Neural cell (in vitro differentiated cells): Measurements from ENCODE around the gene CDK9. TPM values are rescaled to one million over a fixed set of nuclear protein-coding genes. Genes with fewer than 3 reads are reported as not detected.

ENCODE experiments used
- H2AFZ ChIP-seq: fragments of 200-600, 300-800 bp; sonication (generic), shearing (Covaris generic); 2 replicates; pipeline ENCODE4 v1.6.0; 2014; ENCODE audit warnings: low read depth, mild to moderate bottlenecking, antibody characterized with exemption, low read length, moderate library complexity
- H3F3A ChIP-seq: fragments of 200-600 bp; shearing (Covaris generic); 2 replicates; pipeline ENCODE4 v1.6.1; 2016; ENCODE audit warnings: mild to moderate bottlenecking, moderate library complexity, mixed read lengths, antibody characterized with exemption, low read length; ENCODE audit not compliant: insufficient read depth, poor library complexity, severe bottlenecking
- H3K27ac ChIP-seq: fragments of 200-600, 300-800 bp; sonication (generic), shearing (Covaris generic); 2 replicates; pipeline ENCODE4 v1.5.1; 2014; ENCODE audit warnings: mild to moderate bottlenecking, low read length, moderate library complexity
- H3K27me3 ChIP-seq: fragments of 300-800, 200-600 bp; sonication (generic), shearing (Covaris generic); 2 replicates; pipeline ENCODE4 v1.6.0; 2014; ENCODE audit warnings: mild to moderate bottlenecking, low read depth, low read length, moderate library complexity; ENCODE audit not compliant: insufficient read depth
- H3K36me3 ChIP-seq: fragments of 300-800, 200-600 bp; sonication (generic), shearing (Covaris generic); 2 replicates; pipeline ENCODE4 v1.5.1; 2014; ENCODE audit warnings: mild to moderate bottlenecking, antibody characterized with exemption, low read length, moderate library complexity; ENCODE audit not compliant: insufficient read depth
- H3K4me2 ChIP-seq: fragments of 300-800, 200-600 bp; sonication (generic), shearing (Covaris generic); 2 replicates; pipeline ENCODE4 v1.6.0; 2014; ENCODE audit warnings: mild to moderate bottlenecking, low read length
- H3K4me3 ChIP-seq: fragments of 300-800, 200-600 bp; sonication (generic), shearing (Covaris generic); 2 replicates; pipeline ENCODE4 v1.5.1; 2014; ENCODE audit warnings: mild to moderate bottlenecking, low read length, moderate library complexity
- H3K79me2 ChIP-seq: fragments of 200-600 bp; shearing (Covaris generic); replicated peaks from 2 replicates; pipeline ENCODE4 v1.6.0; 2014; ENCODE audit warnings: mild to moderate bottlenecking, low read length, moderate library complexity; ENCODE audit not compliant: insufficient read depth
- H3K9ac ChIP-seq: fragments of 300-800, 200-600 bp; sonication (generic), shearing (Covaris generic); 2 replicates; pipeline ENCODE4 v1.6.1; 2016; ENCODE audit warnings: mild to moderate bottlenecking, low read length, mixed read lengths
- H3K9me2 ChIP-seq: fragments of 200-600 bp; shearing (Covaris generic); 2 replicates; pipeline ENCODE4 v1.6.1; 2016; ENCODE audit warnings: mild to moderate bottlenecking, low read length, mixed read lengths; ENCODE audit not compliant: insufficient read depth
- H3K9me3 ChIP-seq: fragments of 200-600, 300-800 bp; sonication (generic), shearing (Covaris generic); 2 replicates; pipeline ENCODE4 v1.6.1; 2016; ENCODE audit warnings: mild to moderate bottlenecking, mixed run types, low read length, moderate library complexity, mixed read lengths
- H4K20me1 ChIP-seq: fragments of 200-600 bp; shearing (Covaris generic); 2 replicates; pipeline ENCODE4 v1.6.1; 2016; ENCODE audit warnings: mild to moderate bottlenecking, mixed run types; ENCODE audit not compliant: insufficient read depth
- EP300 ChIP-seq: fragments of 450-650 bp; conservative IDR thresholded peaks from 2 replicates; pipeline ENCODE4 v1.6.1; 2014; ENCODE audit warnings: antibody characterized with exemption, mild to moderate bottlenecking, moderate library complexity; ENCODE audit not compliant: poor library complexity, severe bottlenecking
- EZH2 ChIP-seq: fragments of 200-600, 300-800 bp; shearing (Covaris generic), sonication (generic); IDR thresholded peaks from 2 replicates; pipeline ENCODE4 v1.6.1; 2014; ENCODE audit warnings: antibody characterized with exemption, low read length, borderline replicate concordance, mild to moderate bottlenecking; ENCODE audit not compliant: insufficient read depth, poor library complexity, severe bottlenecking
- MXI1 ChIP-seq: fragments of 450-650 bp; conservative IDR thresholded peaks from 2 replicates; pipeline ENCODE4 v1.6.1; 2014; ENCODE audit warnings: antibody characterized with exemption, mild to moderate bottlenecking; ENCODE audit not compliant: poor library complexity, severe bottlenecking
- POLR2AphosphoS5 ChIP-seq: IDR thresholded peaks from 2 replicates; pipeline ENCODE4 v1.6.1; 2012
- RAD21 ChIP-seq: fragments of 450-650 bp; conservative IDR thresholded peaks from 2 replicates; pipeline ENCODE4 v1.6.1; 2014; ENCODE audit warnings: antibody characterized with exemption, mild to moderate bottlenecking, moderate library complexity
- REST ChIP-seq: IDR thresholded peaks from 2 replicates; pipeline ENCODE4 v1.6.1; 2012; ENCODE audit warnings: borderline replicate concordance
- SMC3 ChIP-seq: fragments of 450-650 bp; conservative IDR thresholded peaks from 2 replicates; pipeline ENCODE4 v1.6.1; 2014; ENCODE audit warnings: antibody characterized with exemption, mild to moderate bottlenecking, moderate library complexity; ENCODE audit not compliant: poor library complexity
- TAF1 ChIP-seq: IDR thresholded peaks from 2 replicates; pipeline ENCODE4 v1.6.1; 2012; ENCODE audit warnings: low read depth
- polyA plus RNA-seq: library from polyadenylated mRNA; depleted of rRNA; stranded (reverse); fragments of >200 nt; gene quantifications from 2 replicates; pipeline ENCODE4 v1.2.3, GENCODE V29; 2014
- TF ChIP-seq, protein P1 (sequence below): fragments of 450-650 bp; IDR thresholded peaks from 2 replicates; pipeline ENCODE4 v1.5.1; 2014; ENCODE audit warnings: antibody characterized with exemption, mild to moderate bottlenecking, moderate library complexity; ENCODE audit not compliant: poor library complexity, severe bottlenecking

Gene CDK9
- polyA plus RNA-seq, 1 donor from 2014 or later, result 195 TPM

DNA sequence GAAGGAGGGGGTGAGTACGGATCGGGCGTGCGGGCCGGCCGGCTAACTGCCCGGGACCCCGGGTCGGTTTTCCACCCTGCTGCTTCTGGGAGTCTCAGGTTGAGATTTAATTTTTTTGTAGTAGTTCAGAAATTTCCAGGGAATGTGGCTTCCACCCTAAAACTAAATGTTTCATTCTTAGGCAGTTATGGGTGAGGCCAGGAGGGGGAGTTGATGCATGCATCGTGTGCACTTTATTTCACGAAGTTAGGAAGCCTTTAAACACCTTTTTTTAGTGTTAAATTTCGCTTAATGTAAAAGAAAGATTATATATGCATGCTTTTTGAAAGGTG, 905 bp downstream of the CDK9 start:
- Histone ChIP-seq H4K20me1 (peaks cover 3% of the 10 kb centered on the region), H3K4me2 (peak overlapping the region; percentile 54), H3K4me3 (peak overlapping the region; percentile 96), H3K27me3 (no peaks in the 10 kb centered on the region), H3K9me3 (no peaks in the 10 kb centered on the region), H3F3A (no peaks in the 10 kb centered on the region), H3K27ac (peak overlapping the region; percentile 85), H3K79me2 (peaks cover 11% of the 10 kb centered on the region), H3K9ac (peak overlapping the region; percentile 89), H3K36me3 (peaks cover 7% of the 10 kb centered on the region), H2AFZ (no peak overlapping the region), H3K9me2 (no peaks in the 10 kb centered on the region)
- peak; percentile 38 for TF ChIP-seq RAD21
- TF ChIP-seq, protein P1, sequence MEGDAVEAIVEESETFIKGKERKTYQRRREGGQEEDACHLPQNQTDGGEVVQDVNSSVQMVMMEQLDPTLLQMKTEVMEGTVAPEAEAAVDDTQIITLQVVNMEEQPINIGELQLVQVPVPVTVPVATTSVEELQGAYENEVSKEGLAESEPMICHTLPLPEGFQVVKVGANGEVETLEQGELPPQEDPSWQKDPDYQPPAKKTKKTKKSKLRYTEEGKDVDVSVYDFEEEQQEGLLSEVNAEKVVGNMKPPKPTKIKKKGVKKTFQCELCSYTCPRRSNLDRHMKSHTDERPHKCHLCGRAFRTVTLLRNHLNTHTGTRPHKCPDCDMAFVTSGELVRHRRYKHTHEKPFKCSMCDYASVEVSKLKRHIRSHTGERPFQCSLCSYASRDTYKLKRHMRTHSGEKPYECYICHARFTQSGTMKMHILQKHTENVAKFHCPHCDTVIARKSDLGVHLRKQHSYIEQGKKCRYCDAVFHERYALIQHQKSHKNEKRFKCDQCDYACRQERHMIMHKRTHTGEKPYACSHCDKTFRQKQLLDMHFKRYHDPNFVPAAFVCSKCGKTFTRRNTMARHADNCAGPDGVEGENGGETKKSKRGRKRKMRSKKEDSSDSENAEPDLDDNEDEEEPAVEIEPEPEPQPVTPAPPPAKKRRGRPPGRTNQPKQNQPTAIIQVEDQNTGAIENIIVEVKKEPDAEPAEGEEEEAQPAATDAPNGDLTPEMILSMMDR, result peak; percentile 63
- no peak for TF ChIP-seq MXI1
- no peak for TF ChIP-seq EZH2
- TF ChIP-seq TAF1, result no peak
- TF ChIP-seq EP300, result no peak
- peak; percentile 67 for TF ChIP-seq SMC3

GRCh38 chr9:127788337-127789011, 2.6 kb downstream of the CDK9 start:
- Histone ChIP-seq H3K79me2 (peaks cover 11% of the 10 kb centered on the region), H3K36me3 (peaks cover 7% of the 10 kb centered on the region), H3K4me2 (no peak overlapping the region)

More at GRCh38 chr9:127788337-127789011, 2.6 kb downstream of the CDK9 start:
- no peak overlapping the region for H3K27ac ChIP-seq
- H4K20me1 ChIP-seq, result peaks cover 3% of the 10 kb centered on the region
- no peak overlapping the region for H3K4me3 ChIP-seq
- no peak overlapping the region for H3K9ac ChIP-seq
- H2AFZ ChIP-seq, result no peak overlapping the region
- no peaks in the 10 kb centered on the region for H3K9me3 ChIP-seq
- TF ChIP-seq, protein P1, result no peak
- TF ChIP-seq MXI1, result no peak
- TF ChIP-seq POLR2AphosphoS5, result no peak
- no peak for TF ChIP-seq REST
- no peak for TF ChIP-seq EZH2
- no peak for TF ChIP-seq SMC3
- no peak for TF ChIP-seq RAD21
- TF ChIP-seq EP300, result no peak
- TF ChIP-seq TAF1, result no peak
- no peaks in the 10 kb centered on the region for H3F3A ChIP-seq
- no peaks in the 10 kb centered on the region for H3K27me3 ChIP-seq
- H3K9me2 ChIP-seq, result no peaks in the 10 kb centered on the region
